ENCODE data around the gene PRKCB.
"Not testable (repeated sequence)": the region's sequence is repeated elsewhere in the genome, so short reads cannot be mapped to it uniquely, and the experiment has no call there.

Gene PRKCB

GRCh38 chr16:24141917-24142316 lies 306.1 kb downstream of the PRKCB start:
- Histone ChIP-seq H3K4me1 (ENCODE audit: control insufficient read depth in 2 of 2, insufficient read depth in 2 of 2, low read length in 2 of 2) (no peaks in the 10 kb centered on the region), H3K27me3 (ENCODE audit: control insufficient read depth in 2 of 2, insufficient read depth in 2 of 2, low read length in 2 of 2) (no peaks in the 10 kb centered on the region), H3K9me3 (ENCODE audit: control insufficient read depth in 2 of 2, low read length in 2 of 2) (no peaks in the 10 kb centered on the region), H3K9ac (ENCODE audit: low read depth in 1 of 2, low read length in 2 of 2) (no peak overlapping the region), H3K36me3 (ENCODE audit: control insufficient read depth in 2 of 2, insufficient read depth in 2 of 2, low read length in 2 of 2) (no peaks in the 10 kb centered on the region), H3K27ac (ENCODE audit: low read depth in 2 of 2, low read length in 2 of 2) (no peak overlapping the region), H3K4me3 (ENCODE audit: low read length in 2 of 2) (no peak overlapping the region)

- Histone ChIP-seq H3K27me3 (ENCODE audit: control insufficient read depth in 2 of 2, insufficient read depth in 2 of 2, low read length in 2 of 2) (no peaks in the 10 kb centered on the region), H3K27ac (ENCODE audit: low read depth in 2 of 2, low read length in 2 of 2) (no peak overlapping the region), H3K4me3 (ENCODE audit: low read length in 2 of 2) (no peak overlapping the region), H3K4me1 (ENCODE audit: control insufficient read depth in 2 of 2, insufficient read depth in 2 of 2, low read length in 2 of 2) (no peaks in the 10 kb centered on the region), H3K36me3 (ENCODE audit: control insufficient read depth in 2 of 2, insufficient read depth in 2 of 2, low read length in 2 of 2) (no peaks in the 10 kb centered on the region), H3K9me3 (ENCODE audit: control insufficient read depth in 2 of 2, low read length in 2 of 2) (no peaks in the 10 kb centered on the region), H3K9ac (ENCODE audit: low read depth in 1 of 2, low read length in 2 of 2) (no peak overlapping the region)
These were observed 310.1 kb downstream of the PRKCB start for GRCh38 chr16:24145927-24146326.

GRCh38 chr16:24146518-24146917 lies 310.7 kb downstream of the PRKCB start:
- H3K27ac ChIP-seq (ENCODE audit: low read depth in 2 of 2, low read length in 2 of 2), result no peak overlapping the region
- H3K4me1 ChIP-seq (ENCODE audit: control insufficient read depth in 2 of 2, insufficient read depth in 2 of 2, low read length in 2 of 2), result no peaks in the 10 kb centered on the region
- no peak overlapping the region for H3K9ac ChIP-seq (ENCODE audit: low read depth in 1 of 2, low read length in 2 of 2)
- H3K27me3 ChIP-seq (ENCODE audit: control insufficient read depth in 2 of 2, insufficient read depth in 2 of 2, low read length in 2 of 2), result no peaks in the 10 kb centered on the region
- H3K4me3 ChIP-seq (ENCODE audit: low read length in 2 of 2), result no peak overlapping the region
- no peaks in the 10 kb centered on the region for H3K9me3 ChIP-seq (ENCODE audit: control insufficient read depth in 2 of 2, low read length in 2 of 2)
- H3K36me3 ChIP-seq (ENCODE audit: control insufficient read depth in 2 of 2, insufficient read depth in 2 of 2, low read length in 2 of 2), result no peaks in the 10 kb centered on the region

- Histone ChIP-seq H3K36me3 (ENCODE audit: control insufficient read depth in 2 of 2, insufficient read depth in 2 of 2, low read length in 2 of 2) (no peaks in the 10 kb centered on the region), H3K4me1 (ENCODE audit: control insufficient read depth in 2 of 2, insufficient read depth in 2 of 2, low read length in 2 of 2) (no peaks in the 10 kb centered on the region), H3K27me3 (ENCODE audit: control insufficient read depth in 2 of 2, insufficient read depth in 2 of 2, low read length in 2 of 2) (no peaks in the 10 kb centered on the region), H3K9me3 (ENCODE audit: control insufficient read depth in 2 of 2, low read length in 2 of 2) (no peaks in the 10 kb centered on the region), H3K27ac (ENCODE audit: low read depth in 2 of 2, low read length in 2 of 2) (no peak overlapping the region), H3K9ac (ENCODE audit: low read depth in 1 of 2, low read length in 2 of 2) (no peak overlapping the region), H3K4me3 (ENCODE audit: low read length in 2 of 2) (no peak overlapping the region)
These were observed 313.3 kb downstream of the PRKCB start for GRCh38 chr16:24149102-24149501.

- no peak overlapping the region for H3K27ac ChIP-seq (ENCODE audit: low read depth in 2 of 2, low read length in 2 of 2)
- H3K27me3 ChIP-seq (ENCODE audit: control insufficient read depth in 2 of 2, insufficient read depth in 2 of 2, low read length in 2 of 2), result no peaks in the 10 kb centered on the region
- no peak overlapping the region for H3K9ac ChIP-seq (ENCODE audit: low read depth in 1 of 2, low read length in 2 of 2)
- no peaks in the 10 kb centered on the region for H3K9me3 ChIP-seq (ENCODE audit: control insufficient read depth in 2 of 2, low read length in 2 of 2)
- H3K4me1 ChIP-seq (ENCODE audit: control insufficient read depth in 2 of 2, insufficient read depth in 2 of 2, low read length in 2 of 2), result no peaks in the 10 kb centered on the region
- H3K36me3 ChIP-seq (ENCODE audit: control insufficient read depth in 2 of 2, insufficient read depth in 2 of 2, low read length in 2 of 2), result no peaks in the 10 kb centered on the region
- no peak overlapping the region for H3K4me3 ChIP-seq (ENCODE audit: low read length in 2 of 2)
These were observed 314.5 kb downstream of the PRKCB start for GRCh38 chr16:24150282-24150681.

- Histone ChIP-seq H3K9ac (ENCODE audit: low read depth in 1 of 2, low read length in 2 of 2) (no peak overlapping the region), H3K27me3 (ENCODE audit: control insufficient read depth in 2 of 2, insufficient read depth in 2 of 2, low read length in 2 of 2) (no peaks in the 10 kb centered on the region), H3K36me3 (ENCODE audit: control insufficient read depth in 2 of 2, insufficient read depth in 2 of 2, low read length in 2 of 2) (no peaks in the 10 kb centered on the region), H3K4me3 (ENCODE audit: low read length in 2 of 2) (no peak overlapping the region), H3K4me1 (ENCODE audit: control insufficient read depth in 2 of 2, insufficient read depth in 2 of 2, low read length in 2 of 2) (no peaks in the 10 kb centered on the region), H3K9me3 (ENCODE audit: control insufficient read depth in 2 of 2, low read length in 2 of 2) (no peaks in the 10 kb centered on the region), H3K27ac (ENCODE audit: low read depth in 2 of 2, low read length in 2 of 2) (no peak overlapping the region)
These were observed 315.7 kb downstream of the PRKCB start for GRCh38 chr16:24151482-24151939.

- H3K27ac ChIP-seq (ENCODE audit: low read depth in 2 of 2, low read length in 2 of 2); H3K4me3 ChIP-seq (ENCODE audit: low read length in 2 of 2); H3K9me3 ChIP-seq (ENCODE audit: control insufficient read depth in 2 of 2, low read length in 2 of 2); H3K27me3 ChIP-seq (ENCODE audit: control insufficient read depth in 2 of 2, insufficient read depth in 2 of 2, low read length in 2 of 2); H3K9ac ChIP-seq (ENCODE audit: low read depth in 1 of 2, low read length in 2 of 2); H3K36me3 ChIP-seq (ENCODE audit: control insufficient read depth in 2 of 2, insufficient read depth in 2 of 2, low read length in 2 of 2); H3K4me1 ChIP-seq (ENCODE audit: control insufficient read depth in 2 of 2, insufficient read depth in 2 of 2, low read length in 2 of 2): not testable (repeated sequence)
These were observed 316.3 kb downstream of the PRKCB start for GRCh38 chr16:24152048-24152447.

GRCh38 chr16:24152826-24153225 lies 317.0 kb downstream of the PRKCB start:
- Histone ChIP-seq H3K27me3 (ENCODE audit: control insufficient read depth in 2 of 2, insufficient read depth in 2 of 2, low read length in 2 of 2) (no peaks in the 10 kb centered on the region), H3K4me1 (ENCODE audit: control insufficient read depth in 2 of 2, insufficient read depth in 2 of 2, low read length in 2 of 2) (no peaks in the 10 kb centered on the region), H3K36me3 (ENCODE audit: control insufficient read depth in 2 of 2, insufficient read depth in 2 of 2, low read length in 2 of 2) (no peaks in the 10 kb centered on the region), H3K4me3 (ENCODE audit: low read length in 2 of 2) (no peak overlapping the region), H3K9me3 (ENCODE audit: control insufficient read depth in 2 of 2, low read length in 2 of 2) (no peaks in the 10 kb centered on the region), H3K9ac (ENCODE audit: low read depth in 1 of 2, low read length in 2 of 2) (no peak overlapping the region), H3K27ac (ENCODE audit: low read depth in 2 of 2, low read length in 2 of 2) (no peak overlapping the region)

GRCh38 chr16:24156777-24157176 lies 321.0 kb downstream of the PRKCB start:
- Histone ChIP-seq H3K36me3 (ENCODE audit: control insufficient read depth in 2 of 2, insufficient read depth in 2 of 2, low read length in 2 of 2) (no peaks in the 10 kb centered on the region), H3K27ac (ENCODE audit: low read depth in 2 of 2, low read length in 2 of 2) (no peak overlapping the region), H3K4me3 (ENCODE audit: low read length in 2 of 2) (no peak overlapping the region), H3K4me1 (ENCODE audit: control insufficient read depth in 2 of 2, insufficient read depth in 2 of 2, low read length in 2 of 2) (no peaks in the 10 kb centered on the region), H3K27me3 (ENCODE audit: control insufficient read depth in 2 of 2, insufficient read depth in 2 of 2, low read length in 2 of 2) (no peaks in the 10 kb centered on the region), H3K9me3 (ENCODE audit: control insufficient read depth in 2 of 2, low read length in 2 of 2) (no peaks in the 10 kb centered on the region), H3K9ac (ENCODE audit: low read depth in 1 of 2, low read length in 2 of 2) (no peak overlapping the region)

- no peak overlapping the region for H3K9ac ChIP-seq (ENCODE audit: low read depth in 1 of 2, low read length in 2 of 2)
These were observed 328.2 kb downstream of the PRKCB start for GRCh38 chr16:24163935-24164334.

GRCh38 chr16:24164416-24164815 lies 328.6 kb downstream of the PRKCB start:
- Histone ChIP-seq H3K36me3 (ENCODE audit: control insufficient read depth in 2 of 2, insufficient read depth in 2 of 2, low read length in 2 of 2) (no peaks in the 10 kb centered on the region), H3K27me3 (ENCODE audit: control insufficient read depth in 2 of 2, insufficient read depth in 2 of 2, low read length in 2 of 2) (no peaks in the 10 kb centered on the region), H3K9me3 (ENCODE audit: control insufficient read depth in 2 of 2, low read length in 2 of 2) (no peaks in the 10 kb centered on the region), H3K4me1 (ENCODE audit: control insufficient read depth in 2 of 2, insufficient read depth in 2 of 2, low read length in 2 of 2) (no peaks in the 10 kb centered on the region), H3K4me3 (ENCODE audit: low read length in 2 of 2) (no peak overlapping the region), H3K27ac (ENCODE audit: low read depth in 2 of 2, low read length in 2 of 2) (no peak overlapping the region), H3K9ac (ENCODE audit: low read depth in 1 of 2, low read length in 2 of 2) (no peak overlapping the region)

More at GRCh38 chr16:24163935-24164334, 328.2 kb downstream of the PRKCB start:
- Histone ChIP-seq H3K9me3 (ENCODE audit: control insufficient read depth in 2 of 2, low read length in 2 of 2) (no peaks in the 10 kb centered on the region), H3K27me3 (ENCODE audit: control insufficient read depth in 2 of 2, insufficient read depth in 2 of 2, low read length in 2 of 2) (no peaks in the 10 kb centered on the region), H3K4me3 (ENCODE audit: low read length in 2 of 2) (no peak overlapping the region), H3K4me1 (ENCODE audit: control insufficient read depth in 2 of 2, insufficient read depth in 2 of 2, low read length in 2 of 2) (no peaks in the 10 kb centered on the region), H3K27ac (ENCODE audit: low read depth in 2 of 2, low read length in 2 of 2) (no peak overlapping the region), H3K36me3 (ENCODE audit: control insufficient read depth in 2 of 2, insufficient read depth in 2 of 2, low read length in 2 of 2) (no peaks in the 10 kb centered on the region)

Measured in mucosa of rectum (tissue), 2 donors.